PFSK-1 (cell line): ENCODE results near the gene HECTD4.

Experiments
- FOXP2 ChIP-seq: optimal IDR thresholded peaks from 2 replicates; pipeline ENCODE3; 2011; ENCODE audit warnings: borderline replicate concordance, control low read depth, inconsistent platforms; ENCODE audit not compliant: insufficient read depth; ENCODE audit errors: extremely low read length, extremely low read depth
- POLR2AphosphoS5 ChIP-seq: IDR thresholded peaks from 2 replicates; pipeline ENCODE4 v1.6.1; 2012; ENCODE audit warnings: low read depth, mild to moderate bottlenecking, control low read depth, low read length, moderate library complexity
- SIN3A ChIP-seq: IDR thresholded peaks from 2 replicates; pipeline ENCODE4 v1.6.1; 2012; ENCODE audit warnings: mild to moderate bottlenecking, low read length, moderate library complexity, borderline replicate concordance; ENCODE audit not compliant: insufficient read depth
- TAF1 ChIP-seq: IDR thresholded peaks from 2 replicates; pipeline ENCODE4 v1.6.1; 2012; ENCODE audit warnings: low read length, control low read depth, borderline replicate concordance; ENCODE audit not compliant: insufficient read depth
- TF ChIP-seq, protein P1 (sequence below), 2 experiments: IDR thresholded peaks; 2 replicates each; pipeline versions ENCODE4 v1.6.1 to v1.8.0; 2011 to 2012; ENCODE audit warnings: low read depth in 2 of 2, low read length in 2 of 2, control low read depth in 1 of 2, inconsistent platforms in 1 of 2, mild to moderate bottlenecking in 1 of 2, moderate library complexity in 1 of 2; ENCODE audit not compliant: insufficient read depth in 1 of 2

The HECTD4 gene

DNA sequence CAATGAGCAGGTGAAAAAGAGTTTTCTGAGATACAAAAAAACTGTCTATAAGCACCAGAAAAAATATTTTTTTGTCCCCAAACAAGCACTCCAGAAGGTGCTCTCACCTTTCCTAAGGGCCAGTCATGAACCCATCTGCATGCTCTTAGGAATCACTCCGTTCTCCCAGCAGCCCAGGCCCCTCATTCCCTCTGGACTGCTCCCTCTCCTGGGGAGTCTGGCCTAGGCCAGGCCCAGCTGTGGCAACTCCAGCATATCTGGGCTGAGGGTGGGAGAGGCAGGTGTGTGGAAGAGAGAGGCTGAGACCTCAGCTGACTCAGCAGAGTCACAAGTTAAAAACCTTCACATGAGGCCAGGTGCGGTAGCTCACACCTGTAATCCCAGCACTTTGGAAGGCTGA, 202.3 kb downstream of the HECTD4 start:
- TF ChIP-seq POLR2AphosphoS5 (no peak), FOXP2 (no peak), SIN3A (no peak), TAF1 (no peak)
- TF ChIP-seq, protein P1, sequence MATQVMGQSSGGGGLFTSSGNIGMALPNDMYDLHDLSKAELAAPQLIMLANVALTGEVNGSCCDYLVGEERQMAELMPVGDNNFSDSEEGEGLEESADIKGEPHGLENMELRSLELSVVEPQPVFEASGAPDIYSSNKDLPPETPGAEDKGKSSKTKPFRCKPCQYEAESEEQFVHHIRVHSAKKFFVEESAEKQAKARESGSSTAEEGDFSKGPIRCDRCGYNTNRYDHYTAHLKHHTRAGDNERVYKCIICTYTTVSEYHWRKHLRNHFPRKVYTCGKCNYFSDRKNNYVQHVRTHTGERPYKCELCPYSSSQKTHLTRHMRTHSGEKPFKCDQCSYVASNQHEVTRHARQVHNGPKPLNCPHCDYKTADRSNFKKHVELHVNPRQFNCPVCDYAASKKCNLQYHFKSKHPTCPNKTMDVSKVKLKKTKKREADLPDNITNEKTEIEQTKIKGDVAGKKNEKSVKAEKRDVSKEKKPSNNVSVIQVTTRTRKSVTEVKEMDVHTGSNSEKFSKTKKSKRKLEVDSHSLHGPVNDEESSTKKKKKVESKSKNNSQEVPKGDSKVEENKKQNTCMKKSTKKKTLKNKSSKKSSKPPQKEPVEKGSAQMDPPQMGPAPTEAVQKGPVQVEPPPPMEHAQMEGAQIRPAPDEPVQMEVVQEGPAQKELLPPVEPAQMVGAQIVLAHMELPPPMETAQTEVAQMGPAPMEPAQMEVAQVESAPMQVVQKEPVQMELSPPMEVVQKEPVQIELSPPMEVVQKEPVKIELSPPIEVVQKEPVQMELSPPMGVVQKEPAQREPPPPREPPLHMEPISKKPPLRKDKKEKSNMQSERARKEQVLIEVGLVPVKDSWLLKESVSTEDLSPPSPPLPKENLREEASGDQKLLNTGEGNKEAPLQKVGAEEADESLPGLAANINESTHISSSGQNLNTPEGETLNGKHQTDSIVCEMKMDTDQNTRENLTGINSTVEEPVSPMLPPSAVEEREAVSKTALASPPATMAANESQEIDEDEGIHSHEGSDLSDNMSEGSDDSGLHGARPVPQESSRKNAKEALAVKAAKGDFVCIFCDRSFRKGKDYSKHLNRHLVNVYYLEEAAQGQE (IDR thresholded peaks at IDR 0.05; ENCODE audit: insufficient read depth in 1 of 2, low read depth in 2 of 2, low read length in 2 of 2): no peak

DNA sequence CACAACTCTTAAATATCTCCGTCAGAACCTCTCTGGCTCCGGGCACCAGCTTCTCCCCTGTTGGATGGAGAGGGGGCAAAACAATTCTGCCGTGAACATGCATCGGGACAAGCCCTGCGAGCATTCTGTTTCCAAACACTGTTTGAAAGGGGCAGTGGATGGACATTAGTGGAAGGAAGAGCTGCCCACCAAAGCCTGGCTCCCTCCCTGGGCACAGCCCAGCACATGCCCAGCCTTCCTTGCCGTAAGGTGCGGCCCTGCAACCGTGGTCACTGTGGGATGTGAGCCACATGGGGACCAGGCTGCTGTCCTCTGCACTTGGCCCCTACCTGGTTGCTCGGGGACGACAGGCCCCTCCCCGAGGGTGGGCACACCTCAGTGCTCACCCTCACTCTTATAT, 202.9 kb downstream of the HECTD4 start:
- TF ChIP-seq SIN3A (no peak), TAF1 (no peak), FOXP2 (no peak), POLR2AphosphoS5 (no peak)
- TF ChIP-seq, protein P1 (IDR thresholded peaks at IDR 0.05; ENCODE audit: insufficient read depth in 1 of 2, low read depth in 2 of 2, low read length in 2 of 2): no peak

DNA sequence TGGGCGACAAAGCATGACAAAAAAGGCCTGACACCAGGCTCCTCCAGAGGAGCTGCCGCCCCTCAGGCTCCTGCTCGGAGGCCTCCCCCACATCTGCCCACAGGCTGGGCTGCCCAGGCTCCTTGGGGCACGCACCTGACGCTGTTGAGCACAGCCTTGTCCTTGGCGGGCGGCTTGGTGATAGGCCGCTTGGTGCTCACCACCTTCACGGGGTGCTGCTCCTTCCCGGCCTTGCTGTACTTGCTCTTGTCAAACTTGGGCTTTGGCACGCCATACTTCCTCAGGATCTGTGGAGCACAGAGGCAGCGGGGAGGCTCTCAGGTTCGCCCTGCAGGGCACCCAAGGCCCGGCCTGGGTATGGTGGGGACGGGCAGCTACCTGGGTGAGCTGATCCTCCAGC, 203.4 kb downstream of the HECTD4 start:
- TF ChIP-seq SIN3A (no peak), TAF1 (no peak), POLR2AphosphoS5 (no peak), FOXP2 (no peak)
- TF ChIP-seq, protein P1 (IDR thresholded peaks at IDR 0.05; ENCODE audit: insufficient read depth in 1 of 2, low read depth in 2 of 2, low read length in 2 of 2): no peak

DNA sequence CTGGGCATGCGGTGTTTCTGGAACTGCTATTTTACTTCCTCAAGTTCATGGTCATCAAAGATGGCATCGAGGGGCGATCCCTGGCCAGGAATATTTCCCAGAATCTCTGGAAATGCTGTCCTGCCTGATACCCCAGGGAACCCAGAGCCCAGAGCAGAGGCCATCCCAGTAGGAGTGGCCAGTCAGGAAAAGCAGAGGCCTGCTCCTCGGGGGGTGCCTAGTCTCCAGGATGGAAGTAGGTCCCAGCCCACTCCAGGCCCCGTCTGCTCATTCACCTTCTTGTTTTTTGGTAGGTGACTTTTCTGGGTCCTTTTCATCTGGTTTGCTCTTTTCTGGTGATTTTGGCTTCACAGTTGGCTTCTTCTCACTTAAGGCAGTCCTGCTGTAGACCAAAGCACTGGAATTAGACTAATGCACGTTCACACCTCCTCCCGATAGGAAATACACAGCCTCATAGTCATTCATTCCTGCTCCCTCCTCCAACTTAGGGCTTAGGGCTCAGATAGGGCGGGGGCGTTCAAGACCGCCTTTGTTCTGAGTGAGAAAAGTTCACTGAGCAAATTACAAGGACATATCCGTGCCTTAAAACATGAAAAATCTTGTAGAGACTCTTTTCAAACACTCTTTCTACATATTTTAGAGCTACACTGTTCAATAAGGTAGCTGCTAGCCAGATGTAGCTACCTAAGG, 205.8 kb downstream of the HECTD4 start:
- TF ChIP-seq SIN3A: no peak
- no peak for TF ChIP-seq POLR2AphosphoS5
- TF ChIP-seq, protein P1 (IDR thresholded peaks at IDR 0.05; ENCODE audit: insufficient read depth in 1 of 2, low read depth in 2 of 2, low read length in 2 of 2): no peak
- TF ChIP-seq FOXP2: no peak
- TF ChIP-seq TAF1: no peak
